Measurements from ENCODE around the gene RCOR3.

DNA sequence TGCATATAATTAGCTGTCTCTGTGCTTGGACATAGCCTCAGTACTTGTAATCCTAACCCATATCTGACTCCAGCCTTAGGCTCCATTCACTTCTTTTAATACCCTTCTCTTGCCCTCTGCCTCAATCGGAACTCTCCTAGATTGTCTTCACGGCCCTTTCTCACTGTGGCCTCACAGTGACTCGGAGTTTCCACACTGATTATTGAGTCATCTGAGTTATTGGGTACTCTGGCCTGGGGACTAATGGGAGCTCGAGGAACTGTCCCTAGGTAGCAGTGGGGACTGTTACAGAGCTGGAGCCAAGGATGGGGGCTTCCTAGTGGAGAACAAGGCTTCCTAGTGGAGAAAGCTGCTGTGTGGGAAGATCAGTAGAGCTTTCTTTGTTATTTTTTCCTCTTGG lies 84.4 kb downstream of the RCOR3 start:
- TF ChIP-seq EZH2phosphoT487 (IDR thresholded peaks at IDR 0.05; ENCODE audit: insufficient read depth, low read depth) (no peak), EZH2 (IDR thresholded peaks at IDR 0.05; ENCODE audit: insufficient read depth, poor library complexity, severe bottlenecking) (no peak)
